WERI-Rb-1 (cell line): Measurements from ENCODE around the gene TWIST2.

ENCODE experiments used
- DNase-seq: peaks from one replicate; pipeline ENCODE4 v3.0.0-alpha.2; 2020
- H3K27ac ChIP-seq: fragments of 250-450 bp; sonication (Bioruptor Pico); 2 replicates; pipeline ENCODE4 v1.5.1; 2020; ENCODE audit warnings: mild to moderate bottlenecking, moderate library complexity
- H3K27me3 ChIP-seq: fragments of 250-450 bp; sonication (Bioruptor Pico); 2 replicates; pipeline ENCODE4 v1.5.1; 2021; ENCODE audit warnings: mild to moderate bottlenecking, low read depth, moderate library complexity; ENCODE audit not compliant: insufficient read depth, severe bottlenecking
- H3K36me3 ChIP-seq: fragments of 250-450 bp; sonication (Bioruptor Pico); 2 replicates; pipeline ENCODE4 v1.5.1; 2020; ENCODE audit warnings: mild to moderate bottlenecking, moderate library complexity
- H3K4me3 ChIP-seq: 2 replicates; pipeline ENCODE4 v1.5.1; 2011; ENCODE audit warnings: low read depth, mild to moderate bottlenecking, control low read depth, low read length
- H3K9me3 ChIP-seq: fragments of 250-450 bp; sonication (Bioruptor Pico); 2 replicates; pipeline ENCODE4 v1.5.1; 2021; ENCODE audit warnings: mild to moderate bottlenecking, moderate library complexity; ENCODE audit not compliant: severe bottlenecking
- CTCF ChIP-seq: IDR thresholded peaks from 2 replicates; pipeline ENCODE4 v1.5.1; 2011; ENCODE audit warnings: low read depth, mild to moderate bottlenecking, control low read depth, inconsistent platforms, low read length

The TWIST2 gene

GRCh38 chr2:238875471-238876231 is 27.8 kb downstream of the TWIST2 start:
- DNase-seq, result no peak
- H3K27ac ChIP-seq, result no peak overlapping the region
- peaks cover 80% of the 10 kb centered on the region for H3K27me3 ChIP-seq
- no peaks in the 10 kb centered on the region for H3K9me3 ChIP-seq
- TF ChIP-seq CTCF, result no peak
- H3K36me3 ChIP-seq, result no peaks in the 10 kb centered on the region
- no peak overlapping the region for H3K4me3 ChIP-seq

DNA sequence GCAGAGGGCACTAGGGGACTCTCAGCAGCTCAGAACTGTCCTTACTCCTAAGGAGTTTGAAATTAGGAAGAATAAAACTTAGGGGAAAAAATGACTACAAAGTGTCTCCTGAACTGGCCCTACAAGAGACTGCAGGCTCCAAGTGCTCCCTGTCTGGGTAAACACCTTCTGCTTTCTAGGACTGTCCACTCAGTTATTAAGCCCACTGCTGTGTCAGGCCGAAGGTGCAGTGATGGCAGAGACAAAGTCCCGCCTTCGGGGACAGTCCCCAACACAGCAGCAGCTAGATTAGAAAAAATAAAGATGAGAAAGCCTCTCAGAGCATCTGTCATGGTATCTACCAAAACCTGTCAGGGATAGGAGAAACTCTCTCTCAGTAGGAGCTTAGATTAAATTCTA is 28.3 kb downstream of the TWIST2 start:
- no peak for DNase-seq
- Histone ChIP-seq H3K36me3 (no peaks in the 10 kb centered on the region), H3K27me3 (peaks cover 80% of the 10 kb centered on the region), H3K27ac (no peak overlapping the region), H3K4me3 (no peak overlapping the region), H3K9me3 (no peaks in the 10 kb centered on the region)
- no peak for TF ChIP-seq CTCF

DNA sequence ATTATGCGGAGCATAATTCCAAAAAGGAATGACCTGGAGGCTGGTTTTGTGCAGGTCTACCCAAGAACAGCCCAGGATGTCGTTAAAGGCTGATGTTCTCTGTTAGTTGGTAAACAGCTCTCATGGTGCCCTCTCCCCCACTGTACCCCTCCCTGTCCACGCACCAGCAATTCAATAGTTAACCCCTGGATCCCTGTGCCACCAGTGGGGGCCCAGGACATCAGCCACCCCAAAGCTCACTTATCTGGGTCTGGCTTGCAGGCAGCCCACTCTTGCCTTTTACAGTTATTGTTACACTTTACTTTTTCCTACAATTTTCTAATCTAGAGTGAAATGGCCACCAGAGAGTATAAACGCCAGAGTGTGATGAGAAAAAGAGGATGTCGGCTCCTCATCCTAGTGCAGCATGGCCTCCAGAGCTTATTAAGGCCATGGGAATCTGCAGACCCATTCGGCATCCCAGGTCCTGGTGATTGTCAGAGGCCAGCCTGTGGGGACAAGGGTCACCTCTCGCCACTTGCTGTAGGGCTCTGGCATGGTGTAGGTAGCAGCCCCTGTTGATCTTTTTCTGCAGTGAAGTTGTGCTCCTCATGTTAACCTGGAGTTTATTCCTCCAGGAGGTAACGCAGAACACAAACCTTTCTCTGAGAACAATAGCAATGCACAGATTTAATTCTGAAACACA is 30.3 kb downstream of the TWIST2 start:
- H3K4me3 ChIP-seq, result no peak overlapping the region
- H3K36me3 ChIP-seq, result no peaks in the 10 kb centered on the region
- TF ChIP-seq CTCF, result no peak
- no peak for DNase-seq
- no peak overlapping the region for H3K27ac ChIP-seq
- H3K27me3 ChIP-seq, result peaks cover 82% of the 10 kb centered on the region
- H3K9me3 ChIP-seq, result peaks cover 3% of the 10 kb centered on the region

DNA sequence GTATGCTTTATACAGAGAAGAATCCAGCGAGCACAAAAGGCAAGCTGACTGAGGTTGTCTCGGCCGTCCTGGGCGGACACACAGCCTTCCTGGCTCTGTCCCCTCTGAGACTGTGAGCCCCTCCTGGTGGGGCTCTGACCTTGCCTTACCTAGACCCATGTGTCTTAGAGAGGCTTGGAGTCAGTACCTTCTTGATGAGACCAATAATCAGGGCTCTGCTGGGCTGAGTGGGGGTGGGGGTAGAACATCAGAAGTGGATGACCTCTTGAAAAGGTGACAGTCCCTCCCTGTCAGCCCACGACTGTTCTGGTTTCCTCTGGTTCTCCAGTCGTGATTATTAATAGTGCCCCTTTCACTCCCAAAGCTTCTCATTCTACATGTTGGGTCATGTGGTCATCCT is 31.2 kb downstream of the TWIST2 start:
- peaks cover 3% of the 10 kb centered on the region for H3K9me3 ChIP-seq
- no peaks in the 10 kb centered on the region for H3K36me3 ChIP-seq
- no peak overlapping the region for H3K4me3 ChIP-seq
- peaks cover 82% of the 10 kb centered on the region for H3K27me3 ChIP-seq
- no peak overlapping the region for H3K27ac ChIP-seq
- no peak for TF ChIP-seq CTCF
- DNase-seq, result no peak

GRCh38 chr2:238879621-238880377 is 31.9 kb downstream of the TWIST2 start:
- Histone ChIP-seq H3K36me3 (no peaks in the 10 kb centered on the region), H3K27me3 (peaks cover 82% of the 10 kb centered on the region), H3K27ac (no peak overlapping the region), H3K9me3 (peaks cover 3% of the 10 kb centered on the region), H3K4me3 (no peak overlapping the region)
- no peak for TF ChIP-seq CTCF
- no peak for DNase-seq
